Hypothalamus (tissue), 51 donors: Measurements from ENCODE around the gene CNPY1.

Source experiments
- DNase-seq, 51 donors: peaks; one replicate each; lab custom pipeline; 2025; lab: John Stamatoyannopoulos, UW

The CNPY1 gene

DNA sequence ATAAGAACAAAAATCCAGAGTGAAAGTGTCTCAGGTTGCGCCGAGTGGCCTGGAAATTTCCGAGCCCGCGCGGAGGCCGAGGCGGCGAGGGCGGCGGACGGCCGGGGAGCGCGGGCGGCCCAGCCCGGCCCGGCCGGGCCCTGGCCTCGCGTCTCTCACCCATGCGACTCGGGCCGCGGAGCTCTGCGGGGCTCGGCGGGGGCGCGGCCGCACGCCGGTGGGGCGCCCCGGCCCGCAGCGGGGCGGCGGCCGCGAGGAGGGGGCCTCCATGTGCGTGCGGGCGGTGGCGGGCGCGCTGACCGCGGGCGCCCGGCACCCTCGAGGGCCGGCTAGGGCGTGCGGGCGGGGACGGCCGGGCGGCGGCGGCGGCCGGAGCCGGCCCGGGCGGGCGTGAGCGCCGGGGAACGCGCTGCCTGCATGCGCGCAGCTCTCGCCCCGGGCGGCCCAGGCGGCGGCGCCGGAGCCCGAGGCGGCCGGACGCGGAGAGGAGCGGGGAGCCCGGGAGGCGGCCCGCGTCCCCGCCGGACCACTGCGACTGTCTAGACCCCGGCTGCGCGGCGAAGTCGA is 88.7 kb downstream of the CNPY1 start:
- no peak for DNase-seq

DNA sequence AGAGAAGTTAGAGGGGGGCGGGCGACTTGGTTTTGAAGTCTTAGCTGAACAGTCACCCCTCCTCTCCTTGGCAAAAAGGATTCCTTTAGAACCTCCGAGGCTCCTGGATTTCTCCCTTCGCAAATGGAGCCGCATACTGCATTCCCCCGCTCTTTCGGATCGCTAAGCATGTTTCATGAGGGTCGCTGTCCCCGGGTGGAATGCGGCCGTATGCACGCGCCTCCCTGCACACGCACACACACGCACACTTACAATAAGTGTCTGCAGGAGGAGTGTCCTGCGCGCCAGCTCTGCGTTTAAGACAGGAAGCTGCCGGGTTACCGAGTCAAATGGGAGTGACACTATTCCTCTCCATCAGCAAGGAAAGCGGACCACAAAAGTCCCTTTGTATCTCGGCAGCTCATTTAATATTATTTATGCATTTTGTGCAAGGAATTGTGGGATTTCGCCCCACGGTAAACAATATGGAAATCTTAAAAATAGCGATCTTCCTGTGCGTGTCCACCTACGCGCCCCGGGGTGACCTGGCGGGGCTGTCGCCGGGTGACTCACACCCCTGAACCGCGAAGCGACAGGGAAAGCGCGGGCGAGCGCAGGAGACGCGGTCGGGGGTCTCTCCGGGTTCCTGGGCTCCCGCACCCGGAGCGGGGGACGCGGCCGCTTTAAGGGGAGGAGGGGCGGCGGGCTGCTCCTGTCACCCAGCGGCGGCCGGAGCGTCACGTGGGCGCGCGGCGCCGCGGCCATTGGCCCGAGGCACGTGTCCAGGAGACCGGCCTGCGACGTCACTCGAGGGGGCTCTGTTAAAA is 89.4 kb downstream of the CNPY1 start:
- DNase-seq = peak in 50 of 51 donors; percentile 13 to 88 (median 69)

DNA sequence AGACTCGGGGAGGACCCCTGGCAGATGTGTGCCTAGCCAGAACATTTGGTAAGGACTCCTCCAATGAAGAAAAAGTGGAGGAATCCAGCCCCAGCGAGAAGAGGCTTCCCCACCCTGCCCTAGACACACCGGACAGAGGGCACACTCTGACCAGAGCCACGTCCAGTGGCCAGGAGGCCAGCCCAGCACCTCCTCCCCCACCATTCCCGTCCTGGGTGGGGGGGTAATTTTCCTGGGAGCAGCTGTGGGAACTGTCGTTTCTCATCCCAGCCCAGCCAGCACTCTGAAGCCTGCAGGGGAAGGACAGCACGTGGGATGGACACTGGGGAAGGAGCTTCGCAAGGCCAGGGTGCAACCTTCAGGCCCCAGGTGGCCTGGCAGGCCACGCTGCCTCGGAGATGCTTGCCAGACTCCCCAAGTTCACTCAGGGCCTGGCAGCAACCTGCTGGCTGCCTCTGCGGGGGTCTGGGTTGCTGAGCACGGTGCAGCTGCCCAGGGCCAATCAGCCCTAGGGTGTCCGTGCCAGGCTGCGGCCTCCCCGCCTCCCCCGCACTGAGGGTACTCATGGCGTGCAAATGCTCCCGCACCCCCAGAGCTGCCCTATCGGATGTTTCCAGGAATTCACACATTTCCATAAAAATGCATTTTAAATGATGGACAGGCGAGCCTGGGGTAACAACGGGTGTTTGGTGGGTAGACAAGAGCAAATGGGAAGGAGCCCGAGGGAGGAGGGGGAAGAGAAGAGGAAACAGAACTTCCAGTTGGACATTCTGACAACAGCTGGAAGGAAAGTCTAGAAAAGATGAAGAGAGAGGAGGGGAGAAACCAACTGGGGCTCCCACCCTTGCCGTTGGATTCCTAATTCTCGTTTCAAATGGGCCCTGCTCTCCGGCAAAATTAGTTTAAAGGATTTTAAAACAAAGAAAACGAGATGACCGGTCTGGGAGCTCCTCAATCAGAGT is 90.3 kb downstream of the CNPY1 start:
- DNase-seq = peak in 1 of 51 donors; percentile 12

DNA sequence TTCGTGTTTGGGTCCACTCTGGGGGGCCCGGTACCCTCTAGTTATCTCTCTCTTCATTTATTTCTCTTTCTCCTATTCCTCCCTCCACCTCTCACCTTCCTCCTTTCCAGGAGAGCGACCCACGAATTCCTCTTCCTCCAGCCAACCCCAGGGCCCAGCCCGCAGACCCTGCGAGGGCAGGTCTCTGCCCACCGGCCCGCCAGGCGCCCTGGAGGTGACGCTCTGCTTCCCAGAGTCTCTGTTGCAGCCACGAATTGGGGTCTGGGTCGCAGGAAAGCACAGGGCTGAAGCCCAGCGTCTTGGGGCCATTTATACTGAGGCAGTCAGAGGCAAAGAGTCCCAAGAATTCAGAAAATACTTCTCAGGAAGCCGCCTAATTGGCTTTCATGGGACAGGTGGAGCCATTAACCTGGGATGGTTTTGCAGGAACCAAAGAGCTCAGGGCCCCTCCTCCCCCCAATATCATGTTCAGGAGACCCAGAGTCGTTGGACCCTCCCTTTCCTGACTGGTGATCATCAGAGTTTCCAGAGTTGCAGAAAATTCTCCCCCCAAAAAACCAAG is 91.1 kb downstream of the CNPY1 start:
- DNase-seq = no peak

DNA sequence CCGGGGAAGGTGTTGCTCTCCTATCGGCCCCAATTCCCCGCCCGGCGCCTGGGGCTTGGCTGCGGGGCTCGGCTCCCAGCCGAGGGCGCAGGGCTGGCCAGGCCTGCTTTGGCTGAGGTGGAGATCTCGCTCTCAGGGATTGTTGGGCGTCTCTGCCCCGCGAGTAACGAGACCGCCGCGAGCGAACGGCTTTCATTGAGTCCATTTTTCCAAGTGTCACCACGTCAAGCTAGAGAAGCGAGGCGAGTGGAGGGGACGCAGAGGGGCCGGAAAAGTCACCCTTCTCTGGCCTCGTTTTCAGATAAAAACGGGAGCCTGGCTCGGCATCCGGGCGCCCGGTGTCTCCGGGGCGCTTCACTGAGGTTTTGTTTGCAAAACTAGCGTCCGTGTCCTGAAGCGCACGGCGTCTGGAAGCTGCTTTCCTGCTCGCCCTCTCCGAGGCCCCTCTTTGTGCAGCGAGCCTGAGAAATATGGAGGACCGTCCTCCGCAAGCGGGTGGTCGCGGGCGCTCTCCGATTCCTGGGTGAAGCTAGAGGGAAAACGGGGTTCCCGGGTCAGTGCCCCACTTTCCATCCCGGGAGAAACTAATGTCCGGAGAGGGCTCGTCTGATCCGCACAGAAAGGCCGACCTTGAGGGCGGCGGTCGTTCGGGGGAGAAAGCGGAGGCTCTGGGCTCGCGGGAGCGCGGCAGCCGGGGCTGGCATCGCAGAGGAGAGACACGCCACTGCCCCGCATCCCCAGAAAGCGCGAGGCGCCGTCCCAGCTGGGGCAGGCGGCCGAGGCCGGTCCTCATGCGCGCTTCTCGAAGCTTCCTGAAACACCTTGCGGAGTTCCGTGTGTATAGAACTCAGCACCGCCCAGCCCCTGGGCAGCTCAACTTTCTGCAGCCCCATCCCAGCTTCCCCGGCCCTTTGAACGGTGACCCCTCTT is 91.9 kb downstream of the CNPY1 start:
- no peak for DNase-seq

DNA sequence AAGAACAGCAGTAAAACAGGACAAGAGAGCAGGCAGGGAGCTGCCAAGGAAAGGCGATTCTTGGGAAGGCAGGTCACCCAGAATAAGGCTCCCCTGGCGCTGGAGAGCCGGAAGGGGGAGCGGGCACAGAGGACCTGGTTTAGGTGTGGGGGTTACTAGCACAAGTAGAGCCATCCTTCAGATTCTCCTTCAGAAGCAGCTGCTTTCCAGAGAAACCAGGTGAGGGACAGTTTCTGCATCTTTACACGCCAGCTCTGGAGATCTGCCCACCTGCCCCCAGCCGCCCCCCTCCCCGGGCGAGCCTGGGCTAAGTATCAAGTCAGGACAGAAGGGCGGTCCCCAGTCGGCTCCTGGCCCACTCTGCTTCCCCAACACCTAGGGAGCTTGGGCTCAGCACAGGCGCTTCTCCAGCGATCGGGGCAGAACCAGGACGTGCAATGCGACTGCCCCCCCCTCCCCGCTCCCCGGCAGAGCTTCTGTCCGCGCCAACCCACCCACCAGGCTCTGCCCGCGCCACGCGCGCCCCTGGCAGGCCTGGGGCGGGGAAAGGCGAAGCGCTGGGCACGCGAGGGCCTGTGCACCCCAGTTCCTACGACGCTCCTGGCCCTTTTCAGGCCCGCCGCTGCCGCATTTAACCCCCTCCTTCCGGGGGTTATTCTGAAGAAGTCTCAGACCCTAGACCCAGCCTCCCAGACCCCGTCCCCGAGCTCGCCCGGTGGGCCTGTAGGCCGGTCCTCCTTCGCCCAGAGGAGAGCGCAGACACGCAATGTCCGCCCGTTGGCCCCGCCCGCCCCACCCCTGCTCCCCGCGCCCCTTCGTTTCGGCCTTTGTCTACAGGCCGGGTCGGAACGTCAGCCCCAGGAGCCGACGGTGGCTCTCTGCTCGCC is 92.8 kb downstream of the CNPY1 start:
- no peak for DNase-seq

DNA sequence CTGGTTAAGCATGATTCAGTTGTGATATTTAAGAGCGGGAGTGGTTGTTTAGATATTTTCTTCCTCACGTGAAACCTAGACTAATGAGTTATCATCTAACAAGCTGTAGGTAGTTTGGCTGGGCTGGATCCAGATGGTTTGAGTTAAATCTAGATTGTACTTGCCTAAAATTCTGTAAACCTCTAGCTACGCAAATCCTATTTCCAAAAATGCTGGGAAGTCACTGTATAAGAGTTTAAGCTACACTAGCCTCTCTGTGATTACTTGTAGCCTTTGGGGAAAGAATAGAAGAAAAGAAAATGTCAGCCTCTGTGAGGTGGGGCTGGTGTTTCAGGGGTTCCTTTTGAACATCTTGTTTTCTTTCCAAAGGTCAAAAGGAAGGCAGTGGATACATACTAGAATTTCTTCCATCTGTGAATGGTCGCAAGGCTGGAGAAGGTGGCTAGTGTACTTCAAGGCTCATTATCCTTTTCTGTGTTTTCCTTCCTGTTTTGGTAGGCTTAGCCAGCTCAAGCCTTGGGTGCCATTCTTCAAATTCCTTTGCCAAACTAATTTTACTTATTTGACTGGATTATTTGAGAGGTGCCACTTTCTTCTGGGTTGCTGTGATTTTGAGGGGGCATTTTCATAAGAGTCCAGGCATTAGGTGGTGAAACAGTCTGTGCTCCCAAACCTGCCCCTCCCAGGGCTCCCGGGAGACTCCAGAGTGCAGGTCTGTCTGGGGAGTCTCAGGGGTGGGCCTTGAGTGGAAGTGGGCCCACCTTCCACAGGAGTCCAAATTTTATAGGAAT is 93.7 kb downstream of the CNPY1 start:
- DNase-seq = no peak

DNA sequence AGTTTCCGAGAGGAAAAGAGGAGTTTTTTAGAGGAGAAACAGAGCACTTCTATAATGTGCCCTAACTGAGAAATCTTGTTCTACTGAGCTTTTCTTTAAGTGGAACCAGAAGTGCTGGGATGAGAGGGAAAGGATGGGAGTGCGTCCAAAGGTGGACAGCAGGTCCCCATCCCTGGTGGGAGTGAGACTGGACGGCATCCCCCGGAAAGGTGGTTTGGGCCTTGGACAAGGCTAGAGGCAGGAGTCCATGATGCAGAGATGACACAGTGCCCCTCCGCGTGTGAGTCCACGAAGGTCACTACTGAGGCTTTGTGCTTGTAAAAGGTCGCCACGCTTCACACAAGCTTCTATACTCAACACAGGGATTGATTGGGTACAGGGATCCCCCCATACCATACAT is 94.5 kb downstream of the CNPY1 start:
- no peak for DNase-seq
